Suprapubic skin (tissue), 3 donors: ENCODE data around the gene PRR33.

ENCODE experiments used
- POLR2A ChIP-seq, 2 donors: fragments of 450-650 bp; IDR thresholded peaks; one replicate each; pipeline ENCODE4 v1.6.1; 2017; ENCODE audit warnings: antibody characterized with exemption in 2 of 2, mild to moderate bottlenecking in 2 of 2, moderate library complexity in 2 of 2
- TF ChIP-seq, protein P1 (sequence below), 2 donors: fragments of 200-600 bp in 1 of 2; fragments of 450-650 bp in 1 of 2; sonication (generic) in 1 of 2; IDR thresholded peaks; one replicate each; pipeline ENCODE4 v1.5.1; 2016 to 2019; ENCODE audit warnings: antibody characterized with exemption in 2 of 2, mild to moderate bottlenecking in 1 of 2, moderate library complexity in 1 of 2

DNA sequence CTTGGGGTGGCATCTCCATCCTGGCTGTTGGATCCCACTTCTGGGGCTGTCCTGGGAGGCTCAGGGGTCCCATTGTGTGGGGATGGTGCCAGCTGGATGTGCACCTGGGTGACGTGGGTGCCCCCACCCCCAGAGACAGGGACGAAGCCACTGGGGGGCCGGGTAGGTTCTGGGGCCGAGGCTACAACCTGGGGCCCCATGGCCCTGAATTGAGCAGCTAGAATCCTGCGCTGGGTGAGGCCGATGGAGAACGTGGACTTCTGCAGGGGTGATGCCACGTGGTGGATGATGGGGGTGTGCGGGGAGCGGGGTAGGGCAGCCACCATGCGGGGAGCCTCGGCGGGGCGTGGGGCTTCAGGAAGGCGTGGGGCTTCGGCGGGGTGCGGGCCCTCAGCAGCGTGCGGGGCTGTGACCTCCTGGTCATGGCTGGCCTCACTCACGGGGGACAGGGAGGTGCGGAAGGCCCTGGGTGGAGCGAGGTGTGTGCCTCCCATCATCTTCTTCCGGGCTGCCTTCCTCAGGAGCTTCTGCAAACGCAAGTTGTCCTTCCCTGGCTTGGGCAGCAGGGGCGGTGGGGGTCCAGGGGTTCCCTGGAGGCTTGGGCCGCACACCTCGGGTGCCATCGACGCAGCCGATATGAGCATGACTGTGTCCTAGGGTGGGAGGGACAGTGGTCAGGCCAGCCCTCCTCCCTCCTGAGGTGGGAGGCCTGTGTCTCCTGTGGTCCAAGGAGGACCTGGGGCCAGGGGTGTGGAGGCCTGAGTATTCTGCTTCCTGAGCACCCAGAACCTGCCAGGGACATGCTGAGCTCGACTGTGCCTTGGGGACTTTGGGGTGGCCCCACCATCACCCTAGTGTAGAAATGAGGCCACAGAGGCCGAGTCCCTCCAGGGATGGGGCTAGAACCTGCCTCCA lies 1.5 kb downstream of the PRR33 start:
- TF ChIP-seq, protein P1, sequence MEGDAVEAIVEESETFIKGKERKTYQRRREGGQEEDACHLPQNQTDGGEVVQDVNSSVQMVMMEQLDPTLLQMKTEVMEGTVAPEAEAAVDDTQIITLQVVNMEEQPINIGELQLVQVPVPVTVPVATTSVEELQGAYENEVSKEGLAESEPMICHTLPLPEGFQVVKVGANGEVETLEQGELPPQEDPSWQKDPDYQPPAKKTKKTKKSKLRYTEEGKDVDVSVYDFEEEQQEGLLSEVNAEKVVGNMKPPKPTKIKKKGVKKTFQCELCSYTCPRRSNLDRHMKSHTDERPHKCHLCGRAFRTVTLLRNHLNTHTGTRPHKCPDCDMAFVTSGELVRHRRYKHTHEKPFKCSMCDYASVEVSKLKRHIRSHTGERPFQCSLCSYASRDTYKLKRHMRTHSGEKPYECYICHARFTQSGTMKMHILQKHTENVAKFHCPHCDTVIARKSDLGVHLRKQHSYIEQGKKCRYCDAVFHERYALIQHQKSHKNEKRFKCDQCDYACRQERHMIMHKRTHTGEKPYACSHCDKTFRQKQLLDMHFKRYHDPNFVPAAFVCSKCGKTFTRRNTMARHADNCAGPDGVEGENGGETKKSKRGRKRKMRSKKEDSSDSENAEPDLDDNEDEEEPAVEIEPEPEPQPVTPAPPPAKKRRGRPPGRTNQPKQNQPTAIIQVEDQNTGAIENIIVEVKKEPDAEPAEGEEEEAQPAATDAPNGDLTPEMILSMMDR (IDR thresholded peaks at IDR 0.05) = no peak
- TF ChIP-seq POLR2A (IDR thresholded peaks at IDR 0.05) = no peak
